ENCODE data around the gene TEX29.

TEX29 gene

DNA sequence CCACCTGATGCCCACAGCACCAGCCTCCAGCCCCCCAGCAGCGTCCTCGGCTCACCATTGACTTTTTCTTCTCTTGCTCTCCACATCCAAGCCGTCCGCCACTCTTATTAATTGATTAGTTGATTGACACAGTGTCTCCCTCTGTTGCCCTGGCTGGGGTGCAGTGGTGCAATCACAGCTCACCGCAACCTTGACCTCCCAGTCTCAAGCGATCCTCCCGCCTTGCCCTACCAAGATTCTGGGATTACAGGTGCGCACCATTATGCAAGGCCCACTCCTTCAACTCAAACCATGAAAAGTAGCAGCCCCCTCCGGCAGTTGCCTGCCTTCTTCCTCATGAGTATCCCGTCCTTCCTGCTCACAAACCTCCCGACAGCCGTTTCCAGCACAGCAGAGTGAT is 921 bp upstream of the TEX29 start:
- in situ Hi-C loops (cut with HindIII; ENCODE audit: low sequenced_read_pairs) = no loop called here

DNA sequence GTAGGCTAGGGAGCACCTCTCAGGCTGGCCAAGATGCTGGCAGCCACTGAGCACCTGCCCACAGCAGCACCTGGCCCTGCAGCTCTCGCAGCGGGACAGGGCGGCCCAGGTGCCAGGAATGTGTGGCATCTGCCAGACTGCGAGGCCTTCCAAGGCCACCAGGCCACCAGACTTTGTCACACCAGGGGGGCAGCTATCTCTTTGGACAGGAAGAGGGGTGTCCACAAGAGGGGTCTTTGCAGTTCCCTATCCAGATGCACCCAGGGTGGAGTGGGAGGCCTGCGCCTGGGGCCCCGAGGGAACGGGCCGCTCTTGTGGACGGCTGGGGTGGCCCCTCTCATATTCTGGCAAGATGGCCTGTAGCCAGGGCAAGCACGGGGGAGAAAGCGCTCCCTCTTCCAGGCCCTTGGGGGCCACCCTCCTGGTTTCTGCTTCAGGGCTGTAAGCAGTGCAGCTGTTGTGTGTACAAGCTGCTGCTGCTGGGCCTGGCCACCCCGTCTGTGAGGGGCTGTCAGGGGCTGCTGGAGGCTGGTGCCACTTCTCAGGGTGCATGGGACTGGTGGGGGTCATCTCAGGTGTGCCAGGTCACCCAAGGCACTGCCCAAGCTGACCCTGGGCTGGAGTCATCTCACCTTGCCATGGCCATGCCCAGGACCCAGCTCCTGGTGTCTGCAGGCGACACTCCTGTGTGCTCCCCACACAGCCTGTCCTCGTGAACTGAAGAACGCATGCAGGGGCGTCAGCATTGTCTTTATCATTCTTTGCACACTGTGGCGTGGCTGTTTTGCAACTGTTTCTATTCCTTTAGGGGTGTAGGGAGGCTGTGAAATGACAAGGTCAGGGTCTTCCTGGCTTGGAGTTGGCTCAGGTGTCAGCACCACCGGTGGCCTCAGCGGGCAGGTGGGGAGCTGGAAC is 1.8 kb downstream of the TEX29 start:
- in situ Hi-C loops (cut with HindIII; ENCODE audit: low sequenced_read_pairs) = no loop called here

DNA sequence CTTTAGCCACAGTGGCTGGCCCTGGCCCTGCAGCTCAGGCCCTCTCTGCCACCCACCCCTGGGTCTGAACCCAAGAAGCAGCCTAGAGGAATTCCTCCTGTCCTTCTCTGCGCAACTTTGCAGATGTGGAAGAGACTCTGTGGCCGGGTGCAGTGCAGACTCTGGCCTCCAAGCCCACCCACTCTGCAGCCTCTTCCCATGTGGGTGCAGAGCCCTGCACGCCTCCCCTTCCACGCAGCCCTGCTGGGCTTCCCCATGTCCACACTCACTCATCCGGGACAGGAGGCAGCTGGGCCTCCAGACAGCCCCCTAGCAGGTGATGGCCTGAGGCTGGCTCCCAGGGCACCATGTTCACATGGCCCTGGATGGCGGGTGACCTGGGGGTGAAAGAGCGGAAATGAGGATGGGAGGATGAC is 2.5 kb downstream of the TEX29 start:
- in situ Hi-C loops (cut with HindIII; ENCODE audit: low sequenced_read_pairs) = no loop called here

- in situ Hi-C loops (cut with HindIII; ENCODE audit: low sequenced_read_pairs) = no loop called here
Observed at GRCh38 chr13:111323549-111323948, 3.1 kb downstream of the TEX29 start.

DNA sequence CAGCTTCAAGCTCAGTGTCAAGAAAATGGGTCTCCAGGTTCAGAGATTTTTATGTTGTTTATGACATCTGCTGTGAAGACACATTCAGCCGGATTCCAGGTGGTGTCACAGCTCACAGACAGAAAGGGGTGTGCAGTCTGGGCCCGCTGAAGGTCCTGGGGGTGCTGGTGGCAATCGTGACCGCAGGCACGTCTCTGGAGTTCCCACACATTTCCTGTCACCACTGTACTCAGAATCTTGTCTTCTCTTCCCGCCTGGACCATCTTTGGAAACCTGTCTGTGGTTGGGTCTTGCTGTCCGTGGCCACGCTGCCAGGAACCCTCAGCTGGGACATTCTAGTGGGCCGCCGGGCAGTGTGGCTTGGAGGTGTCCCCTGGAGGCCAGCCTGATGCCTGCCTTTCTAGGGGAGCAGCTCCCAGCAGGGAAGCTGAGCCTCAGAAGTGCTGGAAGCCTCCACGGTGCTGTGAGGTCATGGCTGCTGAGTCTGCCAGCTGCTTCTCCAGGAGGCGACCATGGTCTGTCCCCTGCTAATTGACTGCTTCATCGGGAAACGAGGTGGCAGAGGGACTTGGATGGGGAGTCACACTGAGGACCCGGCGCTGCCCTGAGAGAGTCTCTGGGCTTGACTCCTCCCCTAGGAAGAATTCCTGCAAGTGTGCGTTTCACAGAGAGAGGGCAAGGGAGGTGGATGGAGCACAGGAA is 3.7 kb downstream of the TEX29 start:
- in situ Hi-C loops (cut with HindIII; ENCODE audit: low sequenced_read_pairs) = no loop called here

- in situ Hi-C loops (cut with HindIII; ENCODE audit: low sequenced_read_pairs) = no loop called here
Observed at GRCh38 chr13:111324736-111325135, 4.3 kb downstream of the TEX29 start.

GRCh38 chr13:111325146-111325890 is 4.9 kb downstream of the TEX29 start:
- in situ Hi-C loops (cut with HindIII; ENCODE audit: low sequenced_read_pairs) = no loop called here

DNA sequence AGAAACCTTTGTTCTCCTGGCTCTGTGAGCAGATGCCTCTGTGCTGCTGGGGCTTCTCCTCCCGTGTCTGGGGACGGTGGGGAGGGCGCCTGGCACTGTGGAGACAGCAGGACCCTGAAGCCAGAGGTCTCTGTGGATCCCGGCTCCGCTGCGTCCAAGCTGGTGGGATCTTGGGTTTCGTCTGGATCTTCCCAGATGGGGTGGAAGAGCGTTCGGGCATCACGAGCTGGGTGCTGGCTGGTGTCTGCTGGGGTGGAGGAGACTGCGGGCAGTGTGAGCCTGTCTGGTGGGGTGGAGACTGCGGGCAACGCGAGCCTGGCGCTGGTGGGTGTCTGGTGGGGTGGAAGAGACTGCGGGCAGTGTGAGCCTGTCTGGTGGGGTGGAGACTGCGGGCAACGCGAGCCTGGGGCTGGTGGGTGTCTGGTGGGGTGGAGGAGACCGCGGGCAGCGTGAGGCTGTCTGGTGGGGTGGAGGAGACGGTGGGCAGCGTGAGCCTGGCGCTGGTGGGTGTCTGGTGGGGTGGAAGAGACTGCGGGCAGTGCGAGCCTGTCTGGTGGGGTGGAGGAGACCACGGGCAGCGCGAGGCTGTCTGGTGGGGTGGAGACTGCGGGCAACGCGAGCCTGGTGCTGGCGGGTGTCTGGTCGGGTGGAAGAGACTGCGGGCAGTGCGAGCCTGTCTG is 5.6 kb downstream of the TEX29 start:
- in situ Hi-C loops (cut with HindIII; ENCODE audit: low sequenced_read_pairs) = no loop called here

GRCh38 chr13:111326621-111326965 is 6.2 kb downstream of the TEX29 start:
- in situ Hi-C loops (cut with HindIII; ENCODE audit: low sequenced_read_pairs) = no loop called here

- in situ Hi-C loops (cut with HindIII; ENCODE audit: low sequenced_read_pairs) = no loop called here
Observed at GRCh38 chr13:111326981-111327642, 6.7 kb downstream of the TEX29 start.

DNA sequence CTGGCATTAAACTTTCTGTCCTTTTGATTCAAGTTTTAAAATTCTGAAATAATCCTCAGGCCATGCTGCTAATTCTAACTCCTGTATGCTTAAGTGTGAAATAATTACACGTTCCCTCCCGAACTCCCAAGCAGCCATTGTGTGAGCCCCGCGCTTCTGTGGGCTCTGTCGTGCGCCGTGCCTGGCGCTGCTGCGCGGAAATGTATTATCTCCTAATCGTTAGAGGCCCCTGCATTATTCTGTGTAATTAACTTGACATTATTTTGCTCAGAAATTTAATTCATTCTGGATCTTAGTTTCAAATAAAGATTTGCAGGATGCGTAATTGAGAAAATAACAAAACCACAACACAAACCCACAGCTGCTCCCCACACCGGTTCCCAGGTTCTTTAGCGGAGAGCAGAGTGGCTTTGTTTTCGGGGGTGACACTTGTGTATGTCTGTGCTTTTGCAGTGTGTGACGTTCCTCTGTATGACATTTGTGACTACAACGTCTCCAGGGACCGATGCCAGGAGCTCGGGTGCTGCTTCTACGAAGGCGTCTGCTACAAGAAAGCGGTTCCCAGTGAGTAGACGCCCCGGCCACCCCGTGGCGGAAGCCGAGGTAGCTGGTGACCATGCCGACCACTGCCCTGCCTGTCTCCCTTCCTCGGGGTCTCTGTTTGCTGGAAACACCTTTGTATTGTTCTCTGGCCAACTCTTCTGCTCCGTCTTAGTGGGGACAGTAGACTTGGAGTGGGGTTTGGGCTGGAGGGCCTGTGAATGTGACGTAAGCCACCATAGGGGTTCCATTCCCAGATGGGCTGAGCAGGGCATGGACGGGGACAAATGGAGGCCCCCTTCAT is 7.5 kb downstream of the TEX29 start:
- in situ Hi-C loops (cut with HindIII; ENCODE audit: low sequenced_read_pairs) = no loop called here

DNA sequence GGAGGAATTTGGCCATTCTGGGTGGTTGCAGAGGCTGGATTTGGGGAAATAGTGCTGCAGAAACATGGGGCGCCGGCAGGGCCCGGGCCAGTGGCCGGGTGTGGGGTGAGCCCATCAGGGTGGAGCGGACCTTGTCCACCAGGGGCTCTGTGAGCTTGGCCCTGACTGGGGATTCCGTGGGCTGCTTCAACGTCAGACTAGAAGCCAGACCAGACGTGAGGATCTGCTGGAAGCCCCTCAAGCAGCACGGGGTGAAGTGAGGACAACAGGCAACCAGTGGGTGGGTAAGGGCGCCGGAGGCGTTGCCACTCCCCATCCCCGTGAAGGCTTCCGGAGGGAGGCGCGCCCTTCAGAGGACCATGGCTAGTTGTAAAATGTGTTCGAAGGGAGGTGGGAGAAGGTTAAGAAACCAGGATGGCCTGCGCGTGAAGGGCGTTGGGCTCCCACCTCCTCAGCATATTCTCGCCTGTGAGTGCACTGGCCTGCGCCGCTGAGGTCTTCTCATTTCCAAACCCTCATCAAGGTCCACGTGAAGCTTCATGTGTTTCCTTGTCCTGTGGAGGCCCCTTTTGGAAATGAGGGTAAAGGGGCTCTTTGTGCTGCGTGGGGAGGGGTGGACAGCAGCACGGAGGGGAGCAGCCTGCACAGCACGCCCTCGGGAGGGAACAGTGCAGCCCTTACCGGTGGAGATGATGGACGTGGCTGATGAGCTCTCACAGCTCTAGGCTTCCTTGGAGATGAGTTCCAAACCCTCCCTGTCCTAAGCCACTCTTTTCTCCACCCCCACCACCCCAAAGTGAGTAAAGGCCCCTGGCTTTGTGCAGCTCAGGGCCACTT is 8.3 kb downstream of the TEX29 start:
- in situ Hi-C loops (cut with HindIII; ENCODE audit: low sequenced_read_pairs) = no loop called here

GRCh38 chr13:111329641-111330040 is 9.2 kb downstream of the TEX29 start:
- in situ Hi-C loops (cut with HindIII; ENCODE audit: low sequenced_read_pairs) = no loop called here

DNA sequence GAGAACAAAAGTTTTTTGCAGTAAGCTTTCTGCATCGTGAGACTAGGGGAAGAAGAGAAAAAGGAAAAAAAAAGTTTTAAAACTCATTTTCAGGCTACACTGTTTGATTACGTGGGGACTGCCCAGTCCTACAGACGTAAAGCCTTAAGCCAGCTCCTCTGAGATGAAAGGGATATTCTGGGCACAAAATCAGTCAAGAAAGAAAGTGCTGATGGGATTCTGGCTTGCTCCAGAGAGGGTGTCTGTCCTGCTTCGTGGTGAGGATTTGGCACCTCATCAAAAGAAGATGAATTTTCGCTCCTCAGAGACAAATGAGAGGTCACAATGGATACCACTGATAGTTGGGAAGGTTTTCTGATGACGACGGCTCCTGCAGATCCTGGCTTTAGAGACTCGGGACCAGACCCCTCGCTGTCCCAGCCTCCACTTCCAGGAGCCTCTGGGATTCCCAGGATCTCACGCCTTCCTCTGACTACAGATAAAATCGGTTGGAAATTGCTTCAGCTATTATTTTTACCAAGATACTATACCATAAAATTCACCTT is 9.7 kb downstream of the TEX29 start:
- in situ Hi-C loops (cut with HindIII; ENCODE audit: low sequenced_read_pairs) = no loop called here

GRCh38 chr13:111335298-111335697 is 14.9 kb downstream of the TEX29 start:
- in situ Hi-C loops (cut with HindIII; ENCODE audit: low sequenced_read_pairs) = no loop called here

DNA sequence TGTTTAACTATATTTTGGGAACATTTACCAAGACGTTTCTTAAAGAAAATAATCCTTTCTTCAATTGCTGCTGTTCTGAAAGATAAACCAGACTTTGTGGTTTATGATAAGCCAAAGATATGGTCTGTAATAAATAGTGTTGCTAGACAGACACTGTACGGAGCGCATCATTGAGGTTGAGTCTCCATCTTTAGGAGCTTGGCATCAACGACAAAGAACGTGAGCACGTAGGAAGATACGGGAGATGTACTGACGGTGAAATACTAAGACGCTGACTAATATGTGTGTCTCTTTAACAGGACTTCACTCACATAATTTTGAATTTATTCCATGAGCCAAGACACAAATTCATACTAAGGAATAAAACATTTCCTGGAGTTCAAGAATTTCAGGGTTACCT is 16.2 kb downstream of the TEX29 start:
- in situ Hi-C loops (cut with HindIII; ENCODE audit: low sequenced_read_pairs) = no loop called here

DNA sequence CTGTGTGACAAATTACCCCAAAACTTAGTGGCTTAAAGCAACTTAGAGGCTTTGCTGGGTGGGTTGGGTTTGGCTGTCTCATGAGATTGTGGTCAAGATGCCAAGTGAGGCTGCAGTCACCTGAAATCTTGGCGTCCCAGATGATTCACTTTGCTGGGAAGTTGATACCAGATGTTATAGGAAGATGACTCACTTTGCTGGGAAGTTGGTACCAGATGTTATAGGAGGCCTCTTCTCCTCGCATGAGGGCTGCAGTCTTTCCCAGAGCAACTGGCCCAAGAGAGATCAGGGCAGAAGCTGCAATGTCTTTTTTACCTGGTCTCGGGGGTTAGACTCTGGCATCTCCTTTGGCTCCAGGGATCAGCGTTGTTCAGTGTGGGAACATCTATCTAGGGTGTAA is 16.8 kb downstream of the TEX29 start:
- in situ Hi-C loops (cut with HindIII; ENCODE audit: low sequenced_read_pairs) = no loop called here

DNA sequence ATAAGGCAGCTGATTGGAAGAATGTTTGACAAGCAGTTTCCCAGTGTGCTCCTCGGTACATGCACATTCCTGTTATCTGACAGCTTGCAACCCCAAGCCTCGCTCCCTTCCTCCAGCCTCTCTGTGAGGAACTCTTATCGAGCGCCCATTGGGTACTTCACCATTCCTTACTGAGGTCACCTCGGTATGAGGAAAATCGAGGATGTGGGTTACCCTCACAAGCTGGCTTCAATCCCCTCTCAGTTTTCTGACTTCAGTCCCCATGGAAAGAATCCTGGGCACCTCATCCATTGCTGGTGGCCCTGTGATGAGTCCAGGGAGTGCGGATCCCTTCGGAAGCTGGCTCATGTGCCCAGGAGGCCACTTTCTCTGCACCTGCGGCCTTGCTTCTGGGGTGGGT is 17.3 kb downstream of the TEX29 start:
- in situ Hi-C loops (cut with HindIII; ENCODE audit: low sequenced_read_pairs) = no loop called here

All from endothelial cell of hepatic sinusoid (primary cell).